NCI-H2171 (cell line): Measurements from ENCODE around the gene RPRD1B.

ENCODE experiments used
- DNase-seq: peaks from one replicate; lab custom pipeline; 2025; lab: John Stamatoyannopoulos, UW

Gene RPRD1B

GRCh38 chr20:38036366-38036765, 2.8 kb downstream of the RPRD1B start:
- no peak for DNase-seq

GRCh38 chr20:38040276-38040675, 6.7 kb downstream of the RPRD1B start:
- DNase-seq = no peak

- DNase-seq = no peak
Measured at GRCh38 chr20:38043512-38044300, 10.2 kb downstream of the RPRD1B start.

- DNase-seq = no peak
Measured at GRCh38 chr20:38044685-38045084, 11.1 kb downstream of the RPRD1B start.

GRCh38 chr20:38046572-38046971, 13.0 kb downstream of the RPRD1B start:
- no peak for DNase-seq

GRCh38 chr20:38049800-38050199, 16.3 kb downstream of the RPRD1B start:
- DNase-seq = no peak

GRCh38 chr20:38050686-38051085, 17.1 kb downstream of the RPRD1B start:
- DNase-seq = no peak

GRCh38 chr20:38052870-38053269, 19.3 kb downstream of the RPRD1B start:
- DNase-seq = no peak

GRCh38 chr20:38054647-38055046, 21.1 kb downstream of the RPRD1B start:
- no peak for DNase-seq

- no peak for DNase-seq
Measured at GRCh38 chr20:38055294-38055693, 21.7 kb downstream of the RPRD1B start.

GRCh38 chr20:38055848-38056247, 22.3 kb downstream of the RPRD1B start:
- no peak for DNase-seq

GRCh38 chr20:38057351-38057972, 23.9 kb downstream of the RPRD1B start:
- peak; percentile 65 for DNase-seq

GRCh38 chr20:38059832-38060231, 26.3 kb downstream of the RPRD1B start:
- no peak for DNase-seq

GRCh38 chr20:38060536-38060935, 27.0 kb downstream of the RPRD1B start:
- DNase-seq = no peak

GRCh38 chr20:38061109-38061508, 27.6 kb downstream of the RPRD1B start:
- no peak for DNase-seq

- no peak for DNase-seq
Measured at GRCh38 chr20:38062890-38063289, 29.3 kb downstream of the RPRD1B start.

- DNase-seq = no peak
Measured at GRCh38 chr20:38063911-38064530, 30.5 kb downstream of the RPRD1B start.

GRCh38 chr20:38065764-38066375, 32.3 kb downstream of the RPRD1B start:
- DNase-seq = no peak

GRCh38 chr20:38066969-38067716, 33.6 kb downstream of the RPRD1B start:
- no peak for DNase-seq

- DNase-seq = no peak
Measured at GRCh38 chr20:38067717-38068365, 34.3 kb downstream of the RPRD1B start.

GRCh38 chr20:38072898-38073297, 39.4 kb downstream of the RPRD1B start:
- DNase-seq = no peak
